GM20431 (cell line): ENCODE data around the gene TMEM30B.
"Not testable (repeated sequence)": the region's sequence is repeated elsewhere in the genome, so short reads cannot be mapped to it uniquely, and the experiment has no call there.

Source experiments
- in situ Hi-C: fragments of 300-500 bp; cut with MseI, MboI; formaldehyde crosslinking; loops from one replicate; pipeline ENCODE4 v1.15.0; 2020; ENCODE audit warnings: low sequenced_read_pairs; ENCODE audit not compliant: unreplicated experiment

The TMEM30B gene

DNA sequence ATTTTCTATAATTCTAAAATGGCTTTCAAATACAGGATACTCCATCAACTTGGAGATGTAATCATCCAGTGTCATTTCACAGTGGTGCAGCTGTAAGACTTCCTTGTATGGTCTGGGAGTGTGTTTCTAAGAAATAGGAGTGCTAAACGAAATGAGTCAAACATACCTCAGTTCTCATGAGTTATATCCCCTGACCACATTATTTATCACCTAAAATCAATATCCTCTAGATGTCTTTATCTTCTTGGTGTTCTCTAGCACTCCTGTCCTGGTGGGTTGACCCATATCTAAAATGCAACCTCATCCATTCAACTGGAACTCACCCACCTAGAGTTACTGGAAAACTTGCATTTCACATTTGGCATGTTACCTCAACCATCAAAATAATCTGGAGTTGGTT is 33.2 kb downstream of the TMEM30B start:
- in situ Hi-C loops: no loop called here

DNA sequence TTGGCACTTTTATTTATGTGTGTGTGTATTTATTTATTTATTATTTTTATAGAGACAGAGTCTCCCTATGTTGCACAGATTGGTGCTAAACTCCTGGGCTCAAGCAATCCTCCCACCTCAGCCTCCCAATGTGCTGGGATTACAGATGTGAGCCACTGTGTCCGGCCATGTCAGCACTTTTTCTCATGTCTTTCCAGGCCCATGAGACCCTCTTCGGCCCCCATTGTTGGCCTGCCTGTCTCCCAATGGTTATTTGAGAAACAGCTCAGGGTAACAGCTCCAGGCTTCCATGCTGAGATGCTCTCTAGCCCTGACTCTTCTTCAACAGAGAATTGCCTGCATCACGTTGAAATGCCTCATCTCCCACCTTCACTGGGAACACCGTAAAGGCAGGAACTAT is 34.4 kb downstream of the TMEM30B start:
- in situ Hi-C loops: no loop called here

DNA sequence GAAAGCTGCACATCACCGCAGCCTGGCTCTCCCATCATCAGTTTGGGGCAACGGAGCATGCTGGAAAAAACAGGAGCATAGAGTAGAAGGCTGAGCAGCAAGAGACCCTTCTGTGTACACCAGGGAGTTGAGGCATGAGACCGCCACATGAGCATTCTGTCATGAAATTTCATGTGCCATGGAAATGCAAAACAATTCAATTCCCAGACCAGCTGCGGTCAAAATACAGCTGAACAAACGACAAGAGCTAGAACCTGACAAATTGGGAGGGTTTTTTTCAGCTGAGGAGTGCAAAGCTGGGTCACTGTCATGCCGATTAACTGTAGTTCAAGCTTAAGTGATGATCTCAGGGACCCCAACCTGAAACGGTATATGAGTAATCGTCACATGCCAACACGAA is 37.1 kb downstream of the TMEM30B start:
- in situ Hi-C loops: no loop called here

DNA sequence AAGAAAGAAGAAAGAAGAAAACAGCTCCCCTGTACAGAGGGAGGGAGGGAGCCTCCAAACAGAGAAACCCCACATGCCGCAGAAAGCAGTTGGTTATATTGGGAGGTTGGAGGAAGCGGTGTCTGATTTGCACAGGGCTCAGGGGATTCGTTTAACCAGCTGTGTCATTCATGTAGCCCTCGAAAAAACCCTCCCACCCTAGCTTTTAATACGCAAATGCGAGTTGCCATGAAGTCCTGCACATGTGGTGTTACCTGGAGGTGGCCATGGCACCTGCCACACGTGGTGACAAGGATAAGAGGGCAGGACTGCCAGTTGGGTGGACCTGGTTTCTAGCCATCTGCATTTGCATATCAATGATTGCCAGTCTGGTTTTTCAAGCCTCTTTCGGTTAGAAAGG is 40.9 kb downstream of the TMEM30B start:
- in situ Hi-C loops: no loop called here

DNA sequence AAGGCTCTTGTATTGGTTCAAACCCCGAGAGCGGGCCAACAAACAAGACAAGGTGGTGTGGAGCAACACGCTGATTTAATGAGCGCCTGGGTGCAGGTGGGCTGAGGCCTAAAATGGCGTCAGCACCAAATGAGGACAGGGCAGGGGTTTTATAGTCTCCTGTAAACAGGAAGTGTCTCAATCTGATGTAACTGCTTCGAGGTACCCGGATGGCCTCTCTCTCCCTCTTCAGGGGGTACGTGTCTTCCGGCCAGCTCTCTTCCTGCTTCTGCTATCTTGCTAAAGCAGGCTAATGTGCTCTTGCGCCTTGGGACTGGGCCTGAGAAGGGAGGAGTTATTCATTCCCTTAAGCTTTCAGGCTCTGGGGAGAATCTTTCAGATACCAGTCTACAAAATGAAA is 41.9 kb downstream of the TMEM30B start:
- in situ Hi-C loops: not testable (repeated sequence)

DNA sequence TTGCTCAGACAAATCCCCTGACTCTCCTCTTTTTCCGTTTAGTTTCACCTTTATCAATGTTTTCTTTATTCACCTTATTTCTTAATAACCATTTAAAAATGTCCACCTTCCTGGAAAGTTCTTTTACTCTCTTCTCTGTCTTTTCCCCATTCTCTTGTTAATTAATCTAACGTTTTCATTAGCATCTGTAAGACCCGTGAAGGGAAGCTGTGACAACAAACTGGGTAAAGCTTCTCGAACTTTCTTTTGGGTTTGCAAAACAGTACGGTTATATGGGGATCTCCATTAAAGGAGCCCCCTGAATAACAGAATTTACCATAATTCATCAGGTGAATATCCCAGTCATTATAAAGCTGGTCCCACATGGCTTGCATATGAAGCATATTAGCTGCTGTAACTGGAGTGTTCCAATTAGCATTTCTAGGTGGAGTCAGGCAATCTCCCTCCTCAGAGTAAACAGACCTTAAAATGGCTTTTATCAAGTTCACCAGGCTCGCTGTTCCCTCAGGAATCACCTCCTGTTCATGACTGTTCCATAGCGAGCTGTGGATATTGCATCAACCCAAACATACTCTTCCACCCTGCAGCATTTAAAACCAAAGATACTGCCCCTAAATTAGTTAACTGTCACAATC is 42.4 kb downstream of the TMEM30B start:
- in situ Hi-C loops: no loop called here

DNA sequence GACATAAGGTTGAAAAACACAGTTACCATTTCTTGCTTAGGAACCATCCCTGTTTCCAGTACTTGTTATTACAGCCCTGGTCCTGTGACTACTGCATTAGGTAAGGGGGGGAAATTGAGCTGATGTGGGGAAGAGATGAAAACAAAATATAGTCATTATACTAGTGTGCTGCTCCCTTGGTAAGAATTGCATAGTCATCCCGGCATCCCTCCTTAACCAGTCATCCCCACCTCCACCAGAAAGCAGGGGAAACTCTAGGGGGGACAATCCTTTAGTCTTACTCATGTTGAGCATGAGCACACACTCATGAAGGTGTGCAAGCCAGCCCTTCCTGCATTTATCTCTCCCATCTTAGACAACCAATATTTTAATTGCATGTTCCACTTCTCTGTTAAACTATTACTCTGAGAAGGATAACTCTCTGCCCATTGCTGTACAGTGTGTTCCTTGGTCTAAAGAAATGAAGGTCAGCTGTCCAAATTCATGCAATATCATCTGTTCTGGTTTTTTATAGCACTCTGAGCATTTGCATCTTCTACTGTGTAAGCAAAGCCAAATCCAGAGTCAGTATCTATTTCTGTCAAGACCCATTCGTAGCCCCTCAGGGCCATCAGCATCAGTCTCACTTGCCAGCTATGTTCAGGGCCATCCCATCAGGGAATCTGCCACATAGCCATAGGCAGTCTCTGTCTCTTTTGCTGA is 46.8 kb downstream of the TMEM30B start:
- in situ Hi-C loops: no loop called here

DNA sequence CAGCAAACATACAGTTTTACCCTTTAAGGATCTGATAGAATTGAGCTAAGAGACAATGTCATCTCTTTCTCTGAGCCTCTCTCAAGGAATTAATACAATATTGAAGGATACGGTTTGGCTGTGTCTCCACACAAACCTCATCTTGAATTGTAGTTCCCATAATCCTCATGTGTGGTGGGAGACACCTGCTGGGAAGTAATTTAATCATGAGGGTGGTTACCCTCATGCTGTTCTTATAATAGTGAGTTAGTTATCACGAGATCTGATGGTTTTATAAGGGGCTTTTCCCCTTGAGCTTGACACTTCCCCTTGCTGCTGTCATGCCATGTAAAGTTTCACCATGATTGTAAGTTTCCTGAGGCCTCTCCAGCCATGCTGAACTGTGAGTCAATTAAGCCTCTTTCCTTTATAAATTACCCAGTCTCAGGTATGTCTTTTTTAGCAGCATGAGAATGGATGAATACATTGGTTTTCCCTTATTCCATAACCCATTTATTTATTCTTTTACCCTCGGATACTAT is 47.6 kb downstream of the TMEM30B start:
- in situ Hi-C loops: no loop called here

DNA sequence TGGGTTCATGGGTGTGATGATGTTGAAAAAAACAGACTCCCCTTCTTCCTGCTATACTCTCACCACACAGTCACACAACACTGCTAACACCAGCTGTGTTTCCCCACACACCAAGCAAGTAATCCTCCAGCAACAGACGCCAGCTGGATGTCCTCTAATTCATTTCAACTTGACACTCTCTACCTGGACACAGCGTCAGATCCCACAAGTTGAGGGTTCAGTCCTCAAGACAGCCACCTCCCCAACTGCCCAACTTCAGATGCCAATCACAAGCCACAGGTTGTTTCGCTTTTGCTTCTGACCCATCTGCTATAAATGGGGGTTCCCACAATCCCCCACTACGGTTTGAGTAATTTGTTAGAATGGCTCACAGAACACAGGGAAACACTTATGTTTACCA is 49.3 kb downstream of the TMEM30B start:
- in situ Hi-C loops: no loop called here

DNA sequence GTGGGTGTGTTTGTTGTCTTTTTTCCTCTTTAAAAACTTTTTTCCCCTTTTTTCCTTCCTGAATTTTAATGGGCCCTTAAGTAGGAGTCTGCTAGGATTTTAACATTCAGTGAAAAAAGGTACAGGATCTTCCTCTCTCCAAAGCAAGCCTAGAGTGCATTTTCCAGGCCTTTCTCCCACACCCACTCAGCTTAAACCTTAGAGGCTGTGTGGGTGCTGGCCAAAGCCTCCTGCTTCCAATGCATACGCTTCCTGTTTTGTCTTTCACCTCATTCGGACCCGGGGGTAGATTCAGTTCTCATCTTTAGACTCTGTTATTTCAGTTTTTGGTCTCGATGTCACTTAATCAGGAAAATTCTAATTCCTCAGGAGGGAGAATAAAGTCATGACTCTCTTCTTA is 51.2 kb downstream of the TMEM30B start:
- in situ Hi-C loops: no loop called here

DNA sequence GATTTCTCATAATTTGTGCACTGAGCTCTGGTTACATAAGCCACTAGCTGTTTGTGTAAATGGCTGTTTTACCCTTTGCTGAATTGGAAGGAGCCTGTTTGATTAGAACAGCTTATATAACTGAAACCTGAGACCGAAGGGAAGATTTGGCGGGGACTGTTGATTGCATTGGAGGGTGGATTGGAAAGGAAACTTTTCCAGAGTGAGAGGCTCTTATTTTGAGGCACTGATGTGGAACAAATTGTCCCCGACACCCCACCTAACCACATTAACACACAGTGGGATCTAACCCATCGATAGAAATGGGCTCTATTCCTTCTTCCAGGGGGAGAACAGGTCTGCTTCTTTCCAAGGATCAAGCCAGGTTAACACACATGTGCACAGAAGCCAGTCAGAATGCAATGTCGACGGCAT is 51.7 kb downstream of the TMEM30B start:
- in situ Hi-C loops: no loop called here

DNA sequence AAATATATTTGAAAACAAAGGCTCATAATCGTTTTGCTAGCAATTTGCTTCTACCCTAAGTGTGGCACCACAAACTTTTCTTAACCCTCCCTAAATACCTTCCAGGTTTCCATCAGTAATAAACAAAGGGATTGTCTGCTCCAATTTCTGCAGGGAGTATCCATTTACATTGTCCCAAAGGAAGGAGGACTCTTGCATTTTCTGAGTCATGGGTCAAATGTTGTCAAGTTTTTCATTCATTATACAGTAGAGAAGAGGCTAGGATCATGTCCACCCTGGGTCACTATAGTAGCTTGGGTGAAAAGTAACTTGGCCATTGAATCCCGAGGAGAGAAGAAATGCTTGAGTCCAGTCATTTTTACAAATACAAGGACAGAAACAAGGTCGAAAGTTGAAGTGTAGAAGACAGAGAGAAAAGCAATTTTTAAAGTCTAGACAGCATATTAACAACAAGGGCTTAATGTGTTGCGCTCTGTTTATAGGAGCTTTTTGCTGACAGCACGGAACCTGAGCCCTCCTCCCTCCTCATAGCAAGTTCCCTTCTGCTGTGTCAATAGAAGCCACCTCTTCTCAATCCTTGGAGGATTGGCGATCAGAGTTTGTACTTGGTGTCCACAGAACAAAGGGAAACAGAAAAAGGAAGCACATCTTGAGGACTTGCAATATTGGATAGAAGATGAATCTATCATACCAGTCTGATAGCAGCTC is 53.1 kb downstream of the TMEM30B start:
- in situ Hi-C loops: no loop called here
